ENCODE measurements around the gene PNPLA2. TPM values are rescaled to one million over a fixed set of nuclear protein-coding genes. Genes with fewer than 3 reads are reported as not detected.

The PNPLA2 gene
- total RNA-seq, 1 donor: 28.5 TPM

GRCh38 chr11:800473-800872 is 18.2 kb upstream of the PNPLA2 start:
- no peak overlapping the region for H3K4me3 ChIP-seq (ENCODE audit: low read depth, low read length)
- TF ChIP-seq, protein P1, sequence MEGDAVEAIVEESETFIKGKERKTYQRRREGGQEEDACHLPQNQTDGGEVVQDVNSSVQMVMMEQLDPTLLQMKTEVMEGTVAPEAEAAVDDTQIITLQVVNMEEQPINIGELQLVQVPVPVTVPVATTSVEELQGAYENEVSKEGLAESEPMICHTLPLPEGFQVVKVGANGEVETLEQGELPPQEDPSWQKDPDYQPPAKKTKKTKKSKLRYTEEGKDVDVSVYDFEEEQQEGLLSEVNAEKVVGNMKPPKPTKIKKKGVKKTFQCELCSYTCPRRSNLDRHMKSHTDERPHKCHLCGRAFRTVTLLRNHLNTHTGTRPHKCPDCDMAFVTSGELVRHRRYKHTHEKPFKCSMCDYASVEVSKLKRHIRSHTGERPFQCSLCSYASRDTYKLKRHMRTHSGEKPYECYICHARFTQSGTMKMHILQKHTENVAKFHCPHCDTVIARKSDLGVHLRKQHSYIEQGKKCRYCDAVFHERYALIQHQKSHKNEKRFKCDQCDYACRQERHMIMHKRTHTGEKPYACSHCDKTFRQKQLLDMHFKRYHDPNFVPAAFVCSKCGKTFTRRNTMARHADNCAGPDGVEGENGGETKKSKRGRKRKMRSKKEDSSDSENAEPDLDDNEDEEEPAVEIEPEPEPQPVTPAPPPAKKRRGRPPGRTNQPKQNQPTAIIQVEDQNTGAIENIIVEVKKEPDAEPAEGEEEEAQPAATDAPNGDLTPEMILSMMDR (IDR thresholded peaks at IDR 0.05; ENCODE audit: insufficient read depth, low read depth, low read length): no peak
- no peak for DNase-seq (ENCODE audit: low read depth)

DNA sequence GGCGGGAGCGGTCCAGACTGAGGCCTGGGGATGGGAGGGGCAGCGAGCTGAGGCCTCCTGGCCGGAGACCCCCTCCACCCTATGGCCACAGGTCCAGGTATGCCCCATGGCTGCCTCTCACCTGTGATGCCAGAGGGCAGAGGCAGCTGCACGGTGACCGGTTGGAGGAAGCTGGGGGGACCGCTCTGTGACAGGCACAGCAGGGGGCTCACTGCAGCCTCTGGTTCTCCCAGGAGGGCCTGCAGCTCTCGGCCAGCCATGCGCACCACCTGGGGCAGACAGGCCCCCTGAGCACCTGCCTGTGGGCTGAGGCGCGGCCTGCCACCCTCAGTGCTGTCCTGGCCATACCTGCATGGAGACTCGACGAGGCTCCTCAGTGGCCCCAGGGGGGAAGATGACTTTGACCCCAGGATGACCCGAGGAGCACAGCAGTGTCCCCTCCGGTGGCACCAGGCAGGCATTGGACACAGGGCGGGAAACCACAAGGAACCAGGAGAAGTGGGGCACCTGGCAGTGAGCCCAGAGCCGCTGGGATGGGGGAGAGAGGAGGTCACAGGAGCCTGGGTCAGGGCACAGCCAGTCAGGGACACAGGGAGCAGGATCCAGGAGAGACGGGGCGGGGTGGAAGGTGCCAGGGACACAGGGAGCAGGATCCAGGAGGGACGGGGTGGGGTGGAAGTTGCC is 17.5 kb upstream of the PNPLA2 start:
- DNase-seq (ENCODE audit: low read depth): no peak
- TF ChIP-seq, protein P1 (IDR thresholded peaks at IDR 0.05; ENCODE audit: insufficient read depth, low read depth, low read length): no peak
- H3K4me3 ChIP-seq (ENCODE audit: low read depth, low read length): no peak overlapping the region

DNA sequence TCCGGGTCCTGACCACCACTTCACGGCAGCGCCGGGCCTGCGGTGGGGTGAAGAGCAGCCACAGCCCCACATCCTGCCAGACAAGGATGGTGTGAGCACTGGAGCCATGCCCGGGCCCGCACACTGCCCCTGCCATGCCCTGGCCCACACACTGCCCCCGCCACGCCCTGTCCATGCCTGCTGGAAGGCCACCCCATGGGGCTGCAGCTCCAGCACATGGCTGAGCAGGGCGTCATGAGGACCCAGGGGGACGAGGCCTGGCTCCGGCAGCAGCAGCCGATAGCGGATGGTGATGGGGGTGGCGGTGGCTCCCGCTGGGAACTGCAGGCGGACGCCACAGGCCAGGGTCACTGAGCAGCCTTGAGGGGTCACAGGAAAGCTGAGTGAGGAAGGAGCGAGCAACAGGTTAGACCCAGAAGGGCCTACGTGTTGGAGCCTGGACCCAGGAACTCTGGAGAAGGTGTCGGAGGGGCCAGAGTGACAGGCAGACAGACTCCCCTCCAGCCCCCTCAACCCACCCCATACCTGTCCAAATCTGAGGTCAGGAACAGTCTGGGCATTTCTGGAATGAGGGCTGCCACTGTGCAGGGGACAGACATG is 16.6 kb upstream of the PNPLA2 start:
- DNase-seq (ENCODE audit: low read depth): no peak
- no peak overlapping the region for H3K4me3 ChIP-seq (ENCODE audit: low read depth, low read length)
- TF ChIP-seq, protein P1 (IDR thresholded peaks at IDR 0.05; ENCODE audit: insufficient read depth, low read depth, low read length): no peak

GRCh38 chr11:802693-803466 is 15.8 kb upstream of the PNPLA2 start:
- DNase-seq (ENCODE audit: low read depth): no peak
- H3K4me3 ChIP-seq (ENCODE audit: low read depth, low read length): no peak overlapping the region

GRCh38 chr11:803467-803742 is 15.3 kb upstream of the PNPLA2 start:
- TF ChIP-seq, protein P1 (IDR thresholded peaks at IDR 0.05; ENCODE audit: insufficient read depth, low read depth, low read length): no peak
- H3K4me3 ChIP-seq (ENCODE audit: low read depth, low read length): peak overlapping the region; percentile 68
- no peak for DNase-seq (ENCODE audit: low read depth)

More at GRCh38 chr11:802693-803466, 15.8 kb upstream of the PNPLA2 start:
- TF ChIP-seq, protein P1 (IDR thresholded peaks at IDR 0.05; ENCODE audit: insufficient read depth, low read depth, low read length): no peak

- peak overlapping the region; percentile 68 for H3K4me3 ChIP-seq (ENCODE audit: low read depth, low read length)
- no peak for DNase-seq (ENCODE audit: low read depth)
- TF ChIP-seq, protein P1 (IDR thresholded peaks at IDR 0.05; ENCODE audit: insufficient read depth, low read depth, low read length): no peak
Measured at GRCh38 chr11:803770-804598, 14.7 kb upstream of the PNPLA2 start.
